SU-DHL-6 (cell line): Measurements from ENCODE around the gene FOXN3.

ENCODE experiments used
- H2AFZ ChIP-seq: fragments of 200-600 bp; sonication (generic); 2 replicates; pipeline ENCODE4 v1.6.1; 2014; ENCODE audit warnings: low read depth, mild to moderate bottlenecking, moderate library complexity, mixed read lengths, antibody characterized with exemption, low read length; ENCODE audit not compliant: severe bottlenecking
- H3F3A ChIP-seq: fragments of 200-600 bp; shearing (Covaris generic); 2 replicates; pipeline ENCODE4 v1.6.0; 2016; ENCODE audit warnings: antibody characterized with exemption, mild to moderate bottlenecking; ENCODE audit not compliant: insufficient read depth
- H3K27ac ChIP-seq: fragments of 200-600 bp; sonication (generic); 2 replicates; pipeline ENCODE4 v1.5.1; 2016; ENCODE audit warnings: low read depth, mild to moderate bottlenecking, low read length, moderate library complexity, mixed read lengths
- H3K27me3 ChIP-seq: fragments of 200-600 bp; sonication (generic), shearing (Covaris generic); 2 replicates; pipeline ENCODE4 v1.6.0; 2014; ENCODE audit warnings: mild to moderate bottlenecking, low read length
- H3K36me3 ChIP-seq: fragments of 200-600 bp; sonication (generic); 2 replicates; pipeline ENCODE4 v1.6.1; 2014; ENCODE audit warnings: mild to moderate bottlenecking, low read length, mixed read lengths
- H3K4me2 ChIP-seq: fragments of 300-600, 200-600 bp; shearing (Covaris generic), sonication (generic); 2 replicates; pipeline ENCODE4 v1.6.0; 2014; ENCODE audit warnings: low read length, low read depth, mild to moderate bottlenecking; ENCODE audit not compliant: poor library complexity, severe bottlenecking
- H3K4me3 ChIP-seq: fragments of 200-600 bp; sonication (generic); 2 replicates; pipeline ENCODE4 v1.5.1; 2014; ENCODE audit warnings: antibody characterized with exemption, low read length, mild to moderate bottlenecking, mixed read lengths; ENCODE audit not compliant: insufficient read depth, poor library complexity, severe bottlenecking
- H3K79me2 ChIP-seq: fragments of 200-600 bp; sonication (generic); 2 replicates; pipeline ENCODE4 v1.6.1; 2014; ENCODE audit warnings: mild to moderate bottlenecking, low read length, moderate library complexity; ENCODE audit not compliant: insufficient read depth
- H3K9ac ChIP-seq: fragments of 200-600 bp; sonication (generic); 2 replicates; pipeline ENCODE4 v1.7.0; 2014; ENCODE audit warnings: mild to moderate bottlenecking, low read length
- H3K9me2 ChIP-seq: fragments of 200-600 bp; sonication (generic); replicated peaks from 2 replicates; pipeline ENCODE4 v1.6.1; 2014; ENCODE audit warnings: low read length; ENCODE audit not compliant: insufficient read depth
- H3K9me3 ChIP-seq: fragments of 200-600 bp; sonication (generic); 2 replicates; pipeline ENCODE4 v1.6.1; 2014; ENCODE audit warnings: low read length, mixed read lengths; ENCODE audit not compliant: insufficient read depth
- H4K20me1 ChIP-seq: fragments of 200-600 bp; sonication (generic); 2 replicates; pipeline ENCODE4 v1.6.1; 2014; ENCODE audit warnings: low read depth, mild to moderate bottlenecking, antibody characterized with exemption, low read length, moderate library complexity, mixed read lengths
- CTCF ChIP-seq: fragments of 200-600 bp; sonication (generic); IDR thresholded peaks from one replicate; pipeline ENCODE4 v1.5.1; 2017; ENCODE audit warnings: antibody characterized with exemption, mild to moderate bottlenecking, low read length, moderate library complexity; ENCODE audit not compliant: insufficient read depth, poor library complexity, severe bottlenecking
- EZH2phosphoT487 ChIP-seq: fragments of 200-600 bp; sonication (generic), shearing (Covaris generic); conservative IDR thresholded peaks from 2 replicates; pipeline ENCODE4 v1.6.1; 2018; ENCODE audit warnings: mild to moderate bottlenecking, antibody characterized with exemption, low read length, moderate library complexity, mixed read lengths

FOXN3 gene

GRCh38 chr14:89397569-89398230 lies 19.3 kb downstream of the FOXN3 start:
- H4K20me1 ChIP-seq = no peaks in the 10 kb centered on the region; the same call in 1 of the 2 replicates
- no peak overlapping the region for H3K4me2 ChIP-seq
- no peak overlapping the region for H3K27ac ChIP-seq
- no peak overlapping the region for H3K9ac ChIP-seq
- no peaks in the 10 kb centered on the region for H3K9me3 ChIP-seq
- H3K9me2 ChIP-seq = no peaks in the 10 kb centered on the region
- no peaks in the 10 kb centered on the region for H3K27me3 ChIP-seq
- 0 out of 2 replicates have a peak, but pooled peaks cover 3% of the 10 kb centered on the region for H3F3A ChIP-seq
- TF ChIP-seq CTCF (no peak), EZH2phosphoT487 (no peak)
- H3K36me3 ChIP-seq = no peaks in the 10 kb centered on the region
- H3K4me3 ChIP-seq = no peak overlapping the region
- no peak overlapping the region for H2AFZ ChIP-seq
- H3K79me2 ChIP-seq = peaks cover 98% of the 10 kb centered on the region

- Histone ChIP-seq H3K9ac (no peak overlapping the region), H3F3A (0 out of 2 replicates have a peak, but pooled peaks cover 2% of the 10 kb centered on the region), H3K27me3 (no peaks in the 10 kb centered on the region), H3K27ac (no peak overlapping the region), H3K4me3 (no peak overlapping the region), H2AFZ (no peak overlapping the region), H4K20me1 (no peaks in the 10 kb centered on the region; the same call in 1 of the 2 replicates), H3K9me2 (no peaks in the 10 kb centered on the region), H3K79me2 (peaks cover 96% of the 10 kb centered on the region), H3K4me2 (no peak overlapping the region), H3K36me3 (no peaks in the 10 kb centered on the region), H3K9me3 (no peaks in the 10 kb centered on the region)
- no peak for TF ChIP-seq EZH2phosphoT487
- no peak for TF ChIP-seq CTCF
Measured at GRCh38 chr14:89394972-89395371, 22.1 kb downstream of the FOXN3 start.

DNA sequence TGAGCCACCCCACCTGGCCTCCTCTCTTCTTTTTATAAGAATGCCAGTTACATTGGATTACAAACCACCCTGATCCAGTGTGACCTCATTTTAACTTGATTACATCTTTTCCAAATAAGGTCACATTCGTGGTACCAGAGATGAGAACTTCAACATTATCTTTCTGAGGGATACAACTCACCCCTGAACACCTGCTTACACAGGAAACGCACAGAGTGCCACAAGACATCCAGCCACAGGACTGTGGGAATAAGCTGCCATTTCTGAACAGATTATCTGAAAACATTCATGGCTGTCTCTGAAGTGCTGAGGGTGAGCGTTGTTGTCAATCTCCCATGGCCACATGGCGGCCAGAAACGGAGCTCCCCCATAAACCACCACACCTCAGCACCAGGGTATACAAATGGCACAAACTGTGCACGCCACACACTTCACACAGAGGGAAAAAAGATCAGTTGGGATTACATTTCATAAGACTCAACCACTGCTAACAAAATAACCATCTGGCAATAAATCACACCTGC lies 23.7 kb downstream of the FOXN3 start:
- Histone ChIP-seq H2AFZ (no peak overlapping the region), H3K4me3 (no peak overlapping the region), H3K9ac (no peak overlapping the region), H3K27ac (no peak overlapping the region), H3K9me2 (no peaks in the 10 kb centered on the region), H3K9me3 (no peaks in the 10 kb centered on the region), H3F3A (0 out of 2 replicates have a peak, but pooled peaks cover 10% of the 10 kb centered on the region), H3K27me3 (no peaks in the 10 kb centered on the region), H3K4me2 (no peak overlapping the region), H3K36me3 (no peaks in the 10 kb centered on the region), H4K20me1 (no peaks in the 10 kb centered on the region; the same call in 1 of the 2 replicates), H3K79me2 (peaks cover 96% of the 10 kb centered on the region)
- TF ChIP-seq EZH2phosphoT487 (no peak), CTCF (no peak)
